Parathyroid adenoma (tissue), 2 donors: Measurements from ENCODE around the gene ZNF521.

Experiments used
- H2AFZ ChIP-seq: fragments of 300-600 bp; sonication (generic); one replicate; pipeline ENCODE4 v1.7.0; 2017; ENCODE audit warnings: antibody characterized with exemption, mild to moderate bottlenecking
- H3K27ac ChIP-seq: fragments of 300-600 bp; sonication (generic); one replicate; pipeline ENCODE4 v1.7.0; 2017
- H3K27me3 ChIP-seq: fragments of 300-600 bp; sonication (generic); one replicate; pipeline ENCODE4 v1.7.0; 2017; ENCODE audit warnings: low read length; ENCODE audit not compliant: control insufficient read depth, insufficient read depth
- H3K36me3 ChIP-seq: fragments of 300-600 bp; sonication (generic); one replicate; pipeline ENCODE4 v1.7.0; 2017; ENCODE audit warnings: low read length; ENCODE audit not compliant: control insufficient read depth, insufficient read depth
- H3K4me1 ChIP-seq: fragments of 300-600 bp; sonication (generic); one replicate; pipeline ENCODE4 v1.7.0; 2017; ENCODE audit warnings: control low read depth
- H3K4me2 ChIP-seq: fragments of 300-600 bp; sonication (generic); one replicate; pipeline ENCODE4 v1.7.0; 2017; ENCODE audit warnings: low read length
- H3K4me3 ChIP-seq: fragments of 300-600 bp; sonication (generic); one replicate; pipeline ENCODE4 v1.7.0; 2017; ENCODE audit warnings: low read depth, low read length
- H3K79me2 ChIP-seq: fragments of 300-600 bp; sonication (generic); one replicate; pipeline ENCODE4 v1.7.0; 2017; ENCODE audit warnings: control low read depth
- H3K9ac ChIP-seq: fragments of 300-600 bp; sonication (generic); one replicate; pipeline ENCODE4 v1.7.0; 2017; ENCODE audit warnings: mild to moderate bottlenecking
- H3K9me3 ChIP-seq: fragments of 300-600 bp; sonication (generic); one replicate; pipeline ENCODE4 v1.7.0; 2017; ENCODE audit warnings: low read length; ENCODE audit not compliant: control insufficient read depth
- TF ChIP-seq, protein P1 (sequence below): fragments of 300-600 bp; sonication (generic); IDR thresholded peaks from one replicate; pipeline ENCODE4 v1.7.0; 2017; ENCODE audit warnings: antibody characterized with exemption, mild to moderate bottlenecking
- donor health status: primary hyperparathyroidism.

The ZNF521 gene

DNA sequence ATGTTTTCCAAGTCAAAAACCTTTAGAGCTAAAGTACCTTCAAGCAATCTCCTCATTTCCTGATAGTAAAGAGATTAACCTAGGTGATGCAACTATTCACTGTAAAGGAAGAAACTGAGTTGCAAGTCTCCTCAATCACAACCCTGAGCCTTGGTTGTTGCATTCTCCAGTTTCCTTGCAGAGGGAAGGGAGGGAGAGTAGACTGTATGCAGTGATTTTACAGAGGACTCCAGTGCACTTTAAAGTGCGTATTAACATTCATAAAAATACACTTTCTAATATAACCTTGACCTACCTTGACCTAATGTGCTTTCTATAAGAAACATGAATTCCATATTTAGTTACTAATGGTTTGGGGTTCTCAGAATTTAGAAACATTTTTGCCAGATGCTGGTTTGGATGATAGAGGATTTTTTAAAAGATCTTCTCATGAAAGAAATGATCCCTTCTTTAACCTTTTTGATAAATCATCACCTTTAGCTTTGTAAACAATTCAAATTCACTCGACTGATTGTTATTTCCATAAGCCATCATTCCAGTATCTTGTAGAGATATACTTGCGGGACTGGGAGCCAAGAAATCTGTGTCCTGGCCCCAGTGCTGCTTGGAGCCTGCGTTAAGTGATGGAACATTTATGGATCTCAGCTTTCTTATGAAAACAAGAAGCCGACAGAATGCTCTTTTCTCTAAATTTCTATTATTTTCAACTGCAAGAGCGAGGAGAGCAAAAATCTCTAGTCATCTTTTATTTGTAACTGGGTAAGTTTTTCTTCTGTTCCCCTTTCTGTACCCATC is 228.3 kb downstream of the ZNF521 start:
- Histone ChIP-seq H3K4me3 (no peak overlapping the region), H2AFZ (no peak overlapping the region), H3K4me2 (no peak overlapping the region), H3K27ac (no peak overlapping the region), H3K36me3 (no peaks in the 10 kb centered on the region), H3K9me3 (no peaks in the 10 kb centered on the region), H3K79me2 (no peaks in the 10 kb centered on the region), H3K4me1 (no peaks in the 10 kb centered on the region), H3K27me3 (no peaks in the 10 kb centered on the region), H3K9ac (no peak overlapping the region)
- TF ChIP-seq, protein P1, sequence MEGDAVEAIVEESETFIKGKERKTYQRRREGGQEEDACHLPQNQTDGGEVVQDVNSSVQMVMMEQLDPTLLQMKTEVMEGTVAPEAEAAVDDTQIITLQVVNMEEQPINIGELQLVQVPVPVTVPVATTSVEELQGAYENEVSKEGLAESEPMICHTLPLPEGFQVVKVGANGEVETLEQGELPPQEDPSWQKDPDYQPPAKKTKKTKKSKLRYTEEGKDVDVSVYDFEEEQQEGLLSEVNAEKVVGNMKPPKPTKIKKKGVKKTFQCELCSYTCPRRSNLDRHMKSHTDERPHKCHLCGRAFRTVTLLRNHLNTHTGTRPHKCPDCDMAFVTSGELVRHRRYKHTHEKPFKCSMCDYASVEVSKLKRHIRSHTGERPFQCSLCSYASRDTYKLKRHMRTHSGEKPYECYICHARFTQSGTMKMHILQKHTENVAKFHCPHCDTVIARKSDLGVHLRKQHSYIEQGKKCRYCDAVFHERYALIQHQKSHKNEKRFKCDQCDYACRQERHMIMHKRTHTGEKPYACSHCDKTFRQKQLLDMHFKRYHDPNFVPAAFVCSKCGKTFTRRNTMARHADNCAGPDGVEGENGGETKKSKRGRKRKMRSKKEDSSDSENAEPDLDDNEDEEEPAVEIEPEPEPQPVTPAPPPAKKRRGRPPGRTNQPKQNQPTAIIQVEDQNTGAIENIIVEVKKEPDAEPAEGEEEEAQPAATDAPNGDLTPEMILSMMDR, result no peak

DNA sequence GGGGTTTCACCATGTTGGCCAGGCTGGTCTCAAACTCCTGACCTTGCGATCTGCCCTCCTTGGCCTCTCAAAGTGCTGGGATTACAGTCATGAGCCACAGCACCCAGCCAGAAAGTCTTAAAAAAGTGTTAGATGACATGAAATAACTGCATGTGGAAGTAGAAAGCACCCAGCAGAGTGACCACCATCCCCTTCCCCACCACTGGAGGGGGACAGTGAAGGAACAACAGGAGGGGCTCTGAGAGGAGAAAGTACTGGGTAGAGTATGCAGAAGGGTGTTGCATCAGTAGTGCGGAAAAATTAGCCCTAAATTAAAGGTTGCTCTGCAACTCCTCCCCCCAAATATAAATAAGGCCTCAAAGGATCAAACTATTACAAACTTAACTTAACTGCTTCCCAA is 230.5 kb downstream of the ZNF521 start:
- Histone ChIP-seq H3K79me2 (no peaks in the 10 kb centered on the region), H3K4me2 (no peak overlapping the region), H2AFZ (no peak overlapping the region), H3K27ac (no peak overlapping the region), H3K4me3 (no peak overlapping the region), H3K9ac (no peak overlapping the region), H3K36me3 (no peaks in the 10 kb centered on the region), H3K4me1 (no peaks in the 10 kb centered on the region), H3K9me3 (no peaks in the 10 kb centered on the region), H3K27me3 (no peaks in the 10 kb centered on the region)
- TF ChIP-seq, protein P1, result no peak

DNA sequence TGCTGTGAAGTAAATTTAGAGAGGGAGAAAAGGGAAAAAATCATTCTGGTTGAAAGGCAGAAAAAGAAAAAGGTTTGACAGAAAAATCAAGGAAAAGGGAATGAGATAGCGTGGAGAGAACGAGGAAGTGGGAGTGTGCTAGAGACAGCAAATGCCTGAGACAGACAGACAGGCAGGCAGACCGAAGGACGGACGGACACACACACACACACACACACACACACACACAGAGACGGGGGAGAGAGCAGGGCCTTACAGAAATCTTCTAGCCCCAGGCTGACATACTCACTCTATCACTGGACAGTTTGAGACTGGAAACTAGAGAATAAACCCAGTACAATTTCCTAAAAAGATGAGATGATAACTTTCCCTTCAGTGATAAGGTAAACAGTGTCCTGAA is 238.4 kb downstream of the ZNF521 start:
- Histone ChIP-seq H3K4me3 (no peak overlapping the region), H3K27ac (no peak overlapping the region), H3K4me1 (no peaks in the 10 kb centered on the region), H3K27me3 (no peaks in the 10 kb centered on the region), H2AFZ (no peak overlapping the region), H3K36me3 (no peaks in the 10 kb centered on the region), H3K4me2 (no peak overlapping the region), H3K9ac (no peak overlapping the region), H3K9me3 (no peaks in the 10 kb centered on the region), H3K79me2 (no peaks in the 10 kb centered on the region)
- TF ChIP-seq, protein P1, result no peak

DNA sequence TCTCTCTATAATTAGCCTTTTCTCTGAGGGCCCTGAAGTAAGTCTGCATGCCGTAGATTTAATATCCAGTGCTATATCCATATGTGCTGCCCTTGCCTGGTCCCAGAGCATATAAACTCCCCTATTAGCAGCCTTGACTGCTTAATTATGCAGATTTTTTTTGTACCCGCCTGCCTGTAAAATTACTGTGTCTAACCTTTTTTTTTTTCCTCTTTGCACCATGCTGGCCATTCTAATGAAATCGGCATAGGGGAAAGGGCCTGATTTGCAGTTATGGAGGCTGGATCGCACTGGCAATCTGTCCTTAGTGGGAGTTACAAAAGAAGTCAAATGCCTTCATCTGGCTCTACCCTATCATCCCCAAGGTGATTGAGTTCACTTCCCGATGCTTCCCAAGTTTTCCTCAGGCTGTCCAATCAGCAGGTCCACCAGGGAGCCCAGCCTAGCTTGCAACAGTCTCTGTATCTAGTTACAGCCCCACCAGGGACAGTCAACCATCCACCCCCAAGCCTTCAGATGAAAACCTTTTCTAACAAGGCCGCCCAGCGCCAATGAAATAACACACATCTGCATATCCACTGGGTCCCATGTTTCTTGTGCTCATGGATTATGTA is 239.0 kb downstream of the ZNF521 start:
- no peak overlapping the region for H3K27ac ChIP-seq
- no peaks in the 10 kb centered on the region for H3K79me2 ChIP-seq

More for the DNA sequence above, 239.0 kb downstream of the ZNF521 start:
- Histone ChIP-seq H3K4me1 (no peaks in the 10 kb centered on the region), H3K9me3 (no peaks in the 10 kb centered on the region), H3K4me3 (no peak overlapping the region), H3K4me2 (no peak overlapping the region), H3K27me3 (no peaks in the 10 kb centered on the region), H3K9ac (no peak overlapping the region), H3K36me3 (no peaks in the 10 kb centered on the region), H2AFZ (no peak overlapping the region)
- TF ChIP-seq, protein P1, result no peak
